NCI-H2227 (cell line): ENCODE data around the gene PLS3.

ENCODE experiments used
- DNase-seq: peaks from one replicate; lab custom pipeline; 2025; ENCODE audit not compliant: unreplicated experiment; lab: John Stamatoyannopoulos, UW

Gene PLS3

DNA sequence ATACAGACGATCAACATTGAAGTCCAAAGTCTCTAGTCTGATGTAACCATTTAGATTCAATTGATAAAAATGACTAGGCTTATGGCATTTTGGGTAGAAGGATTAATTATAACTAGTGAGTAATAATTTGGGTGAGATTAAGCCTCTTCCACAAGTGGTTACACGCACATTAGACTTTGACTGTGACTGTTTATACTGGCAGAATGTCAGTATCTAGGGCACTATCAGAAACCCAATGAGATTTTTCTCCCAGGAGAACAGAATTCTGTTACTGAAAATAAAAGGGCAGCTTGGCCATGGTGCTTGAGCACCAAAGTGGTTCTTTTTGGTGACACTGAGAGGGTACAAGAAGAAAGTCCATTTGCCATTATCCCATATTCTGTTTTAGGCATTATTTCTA is 3.3 kb downstream of the PLS3 start:
- no peak for DNase-seq

- DNase-seq, result no peak
These were observed 4.9 kb downstream of the PLS3 start for GRCh38 chrX:115565888-115566287.

DNA sequence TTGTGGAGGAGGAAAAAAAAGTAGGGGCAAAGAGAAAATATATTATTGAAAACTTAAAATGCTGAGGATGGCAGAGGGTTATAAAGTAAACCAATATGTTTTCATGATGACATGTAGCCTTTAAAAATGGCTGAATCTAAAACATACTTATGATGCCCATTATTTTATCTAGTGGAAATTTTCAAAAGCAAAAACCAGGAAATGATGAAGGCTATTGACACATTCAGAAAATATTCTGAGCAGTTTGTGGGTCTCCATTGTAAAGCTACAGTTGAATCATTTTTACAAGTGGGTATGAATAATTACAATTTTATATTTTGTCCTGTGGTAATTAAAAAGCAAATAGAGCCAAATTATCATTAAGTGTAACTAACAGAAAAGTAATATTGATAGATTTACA is 10.7 kb downstream of the PLS3 start:
- DNase-seq, result no peak

DNA sequence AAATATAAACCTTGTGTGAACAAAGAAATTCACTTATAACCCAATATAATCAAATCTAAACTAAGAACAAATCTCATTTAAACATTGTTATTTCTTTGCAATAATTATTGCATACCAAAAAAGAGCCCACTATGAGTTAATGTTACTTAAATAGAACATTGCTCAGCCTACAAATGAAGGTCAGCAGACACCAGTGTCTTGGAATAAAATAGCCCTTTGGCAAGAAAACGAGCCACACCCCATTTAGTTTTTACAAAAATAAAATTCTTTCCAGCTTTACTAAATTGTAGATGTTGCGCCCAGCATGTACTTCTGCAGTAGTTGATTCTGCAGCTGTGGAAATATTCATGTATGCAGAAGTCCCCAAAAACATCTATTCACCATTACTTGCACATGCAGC is 12.2 kb downstream of the PLS3 start:
- DNase-seq, result no peak

DNA sequence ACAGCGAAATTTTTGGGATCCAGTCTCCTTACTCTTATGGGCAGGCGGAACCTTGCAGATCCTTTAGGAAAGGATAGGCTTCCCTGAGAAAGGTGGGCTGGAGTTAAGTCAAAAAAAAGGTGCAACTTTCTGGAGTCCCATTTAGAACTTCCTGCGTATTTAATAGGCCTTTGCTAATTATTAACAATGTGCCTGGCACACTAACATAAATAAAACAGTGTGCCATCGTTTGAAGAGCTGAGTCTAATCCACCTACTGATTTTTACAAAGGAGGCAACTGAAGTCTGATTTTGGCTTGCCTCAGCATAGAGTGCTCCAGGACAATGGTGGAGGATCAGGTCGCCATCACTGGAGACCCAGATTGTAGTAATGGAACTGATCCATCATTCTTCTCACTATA is 15.7 kb downstream of the PLS3 start:
- DNase-seq, result no peak

GRCh38 chrX:115579327-115579726 is 18.4 kb downstream of the PLS3 start:
- no peak for DNase-seq

DNA sequence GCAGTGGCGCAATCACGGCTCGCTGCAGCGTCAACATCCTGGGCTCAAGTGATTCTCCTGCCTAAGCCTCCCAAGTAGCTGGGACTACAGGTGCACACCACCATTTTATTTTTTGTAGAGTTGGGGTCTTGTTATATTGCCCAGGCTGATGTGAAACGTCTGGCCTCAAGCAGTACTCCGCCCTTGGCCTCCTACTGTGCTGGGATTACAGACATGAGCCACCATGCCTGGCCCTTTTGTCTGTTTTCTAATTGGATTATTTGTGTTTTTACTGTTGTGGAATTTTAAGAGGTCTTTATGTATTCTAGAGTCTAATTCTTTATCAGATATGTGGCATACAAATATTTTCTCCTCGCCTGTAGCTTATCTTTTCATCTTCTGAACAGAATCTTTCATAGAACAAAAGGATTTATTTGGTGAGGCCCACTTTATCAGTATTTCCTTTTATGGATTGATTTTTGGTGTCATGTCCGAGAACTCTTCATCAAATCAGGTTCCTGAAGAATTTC is 18.9 kb downstream of the PLS3 start:
- DNase-seq, result no peak

- DNase-seq, result no peak
These were observed 21.0 kb downstream of the PLS3 start for GRCh38 chrX:115581759-115582615.

DNA sequence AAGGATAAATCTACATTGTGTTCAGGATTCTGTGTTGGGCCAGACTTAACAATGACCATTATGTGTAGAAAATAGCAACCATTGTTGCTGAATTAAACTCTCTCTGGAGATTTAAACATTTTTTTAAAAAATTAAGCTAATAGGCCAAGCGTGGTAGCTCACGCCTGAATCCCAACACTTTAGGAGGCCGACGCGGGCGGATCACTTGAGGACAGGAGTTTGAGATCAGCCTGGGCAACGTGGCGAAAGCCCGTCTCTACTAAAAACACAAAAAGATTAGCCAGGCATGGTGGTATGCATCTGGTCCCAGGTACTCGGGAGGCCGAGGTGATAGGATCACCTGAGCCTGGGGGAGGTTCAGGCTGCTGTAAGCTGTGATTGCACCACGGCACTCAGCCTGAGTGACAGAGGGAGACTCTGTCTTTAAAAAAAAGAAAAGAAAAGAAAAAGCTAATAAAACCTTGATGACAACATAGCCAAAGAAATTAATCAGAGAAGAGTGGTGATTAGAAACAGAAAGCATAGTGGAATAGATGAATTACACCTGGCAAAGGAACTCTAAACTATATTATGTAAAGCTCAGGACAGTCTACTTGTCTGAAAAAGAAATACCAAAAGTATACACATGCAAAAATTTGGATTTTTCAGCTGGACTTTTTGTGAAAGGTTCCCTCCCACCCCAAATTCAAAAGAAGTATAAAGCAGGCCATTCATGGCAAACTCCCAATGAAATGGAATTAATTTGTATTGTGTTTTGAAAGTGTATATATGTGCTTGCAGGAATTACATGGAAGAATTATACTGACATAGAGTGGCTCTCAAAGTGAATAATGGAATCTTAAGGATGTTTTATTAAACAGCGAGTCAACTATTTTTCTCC is 21.9 kb downstream of the PLS3 start:
- DNase-seq, result no peak

- DNase-seq, result no peak
These were observed 22.6 kb downstream of the PLS3 start for GRCh38 chrX:115583496-115584004.

DNA sequence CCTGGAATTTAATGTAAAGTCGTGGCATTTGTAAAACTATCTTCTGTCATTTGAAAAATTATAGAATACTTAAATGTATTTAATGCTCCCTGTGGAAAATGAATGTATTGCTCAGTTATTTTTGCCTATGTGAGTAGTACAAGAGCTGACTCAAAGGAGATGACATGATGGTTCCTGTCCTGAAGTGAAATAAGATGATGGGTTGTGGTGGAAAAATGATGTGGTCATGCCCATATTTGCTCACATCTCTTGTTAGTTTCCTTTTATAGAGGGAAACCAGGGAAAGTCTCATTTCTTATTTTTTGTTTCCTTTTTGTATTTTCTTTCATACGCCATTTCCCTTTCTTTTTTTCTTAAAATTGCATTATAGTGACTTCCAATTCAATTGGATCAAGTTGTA is 23.7 kb downstream of the PLS3 start:
- no peak for DNase-seq

GRCh38 chrX:115588179-115588578 is 27.2 kb downstream of the PLS3 start:
- DNase-seq, result no peak

- DNase-seq, result no peak
These were observed 28.4 kb downstream of the PLS3 start for GRCh38 chrX:115589419-115589818.

DNA sequence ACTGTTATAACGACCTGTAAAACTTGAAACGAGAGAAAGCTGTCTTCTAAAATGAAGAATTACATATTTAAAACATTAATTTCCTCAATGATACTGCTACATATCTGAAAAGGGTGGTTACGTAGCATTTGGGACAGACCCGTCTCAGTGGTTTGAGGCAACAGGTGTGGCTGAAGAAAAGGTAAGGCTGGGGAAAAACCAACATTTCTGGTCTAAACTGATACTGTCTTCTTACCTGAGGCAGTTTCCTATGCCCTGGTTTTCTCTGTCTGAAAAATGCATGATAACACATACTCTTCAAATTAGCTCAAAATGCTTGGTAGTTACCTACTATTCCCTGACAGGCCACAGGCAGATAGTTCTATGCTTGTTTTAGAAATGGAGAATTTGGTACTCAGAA is 30.4 kb downstream of the PLS3 start:
- DNase-seq, result no peak

DNA sequence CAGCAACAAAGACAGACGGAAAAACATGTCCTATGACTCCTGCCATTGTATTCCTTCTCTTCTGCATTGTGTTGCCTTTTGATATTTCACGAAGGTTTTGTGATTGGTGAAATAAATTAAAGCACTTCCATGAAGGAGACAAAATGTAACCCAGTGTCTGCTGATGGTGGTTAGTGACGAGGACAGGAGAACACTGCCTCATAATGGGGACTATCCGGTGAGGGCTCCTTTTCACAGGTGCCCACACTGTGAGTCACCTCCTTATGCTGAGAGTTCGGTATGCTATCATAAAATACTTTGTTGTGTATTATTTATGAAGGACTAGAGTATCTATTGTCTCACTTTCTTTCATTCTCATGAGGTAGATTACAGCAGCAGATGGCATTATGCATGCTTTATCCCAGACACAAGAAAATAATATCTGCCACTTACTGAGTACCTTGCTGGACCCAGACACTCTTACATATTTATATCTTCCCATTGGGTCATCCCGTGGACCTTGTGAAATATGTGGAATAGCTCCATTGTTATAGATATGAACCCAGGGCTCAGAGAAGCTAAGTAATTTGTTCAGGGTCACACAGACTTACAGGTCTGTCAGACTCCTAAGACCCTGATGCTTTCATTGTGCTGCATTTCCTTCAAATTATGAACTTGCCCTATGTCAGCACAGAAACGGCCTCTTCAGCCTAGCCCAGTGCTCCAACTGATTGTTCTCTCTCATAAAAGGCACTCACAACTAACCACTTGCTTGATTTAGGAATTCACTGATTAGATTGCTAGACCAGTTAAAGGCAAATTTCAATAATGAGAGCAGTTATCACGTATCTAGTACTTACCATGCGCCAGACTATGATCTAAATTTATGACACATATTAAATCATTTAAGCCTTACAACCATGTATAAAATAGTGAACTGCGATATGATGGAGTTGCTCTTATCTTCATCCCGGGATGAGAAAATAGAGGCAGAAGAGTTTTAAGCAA is 31.2 kb downstream of the PLS3 start:
- DNase-seq, result no peak

- no peak for DNase-seq
These were observed 32.2 kb downstream of the PLS3 start for GRCh38 chrX:115592997-115593734.

DNA sequence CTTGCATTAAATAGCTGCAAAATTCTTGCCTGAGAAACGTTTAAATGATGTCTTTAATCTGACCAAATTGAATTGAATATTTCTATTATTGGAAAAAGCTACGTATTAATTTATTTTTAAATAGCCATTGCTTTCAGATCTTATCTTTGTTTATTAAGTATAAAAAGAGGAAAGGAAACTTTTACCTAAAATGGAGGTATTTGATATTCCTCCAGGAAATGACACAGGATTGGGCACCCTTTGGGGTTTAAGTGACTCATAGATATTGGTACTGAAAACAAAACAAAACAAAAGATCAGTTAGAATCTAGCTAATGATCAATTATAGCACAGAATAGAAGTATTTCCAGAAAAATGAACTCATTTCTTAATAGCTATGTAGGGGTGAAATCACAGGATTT is 34.1 kb downstream of the PLS3 start:
- DNase-seq, result no peak

DNA sequence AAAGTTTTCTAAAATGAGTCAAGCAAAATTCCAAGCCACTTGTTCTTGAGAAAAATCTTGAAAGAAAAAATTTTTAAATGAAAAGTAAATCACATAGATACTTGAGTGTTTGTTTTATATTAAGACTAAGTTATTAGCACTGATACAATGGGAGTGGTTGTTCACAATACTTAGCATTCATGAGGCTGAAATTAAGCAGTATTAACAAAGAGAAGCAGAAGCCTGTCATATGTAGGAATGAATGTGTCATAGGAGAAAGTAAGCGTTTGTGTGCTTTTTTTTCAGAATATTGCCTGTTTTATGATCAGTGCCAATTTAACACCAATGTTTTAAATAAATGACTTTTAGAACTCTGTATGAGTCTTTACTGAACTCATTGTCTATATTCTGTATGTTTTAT is 37.6 kb downstream of the PLS3 start:
- no peak for DNase-seq

DNA sequence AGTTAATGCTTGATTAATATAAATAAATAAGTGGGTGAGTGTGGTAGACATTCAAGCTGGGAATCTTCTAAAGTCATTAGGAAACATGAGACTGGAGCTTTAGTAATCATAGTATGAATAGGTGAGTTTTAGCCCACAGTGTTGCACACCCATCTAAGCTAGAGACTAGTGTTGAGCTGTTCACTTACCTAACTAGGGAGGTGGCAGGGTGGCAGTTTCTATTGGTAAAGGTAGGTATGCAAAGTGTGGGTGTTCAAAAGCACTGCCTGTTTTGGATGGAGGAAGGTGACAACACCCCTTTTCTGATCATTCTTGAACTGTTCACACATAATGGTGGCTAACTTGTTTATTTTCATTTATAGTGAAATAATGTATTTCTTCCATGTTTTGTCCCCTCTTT is 41.3 kb downstream of the PLS3 start:
- no peak for DNase-seq
